IgD-negative memory B cell (primary cell): ENCODE data around the gene TSR3. TPM values are rescaled to one million over a fixed set of nuclear protein-coding genes. Genes with fewer than 3 reads are reported as not detected.

ENCODE experiments used
- H3K27ac Mint-ChIP-seq, 3 donors: one replicate each; pipeline ENCODE4 v1.8.0; 2020 to 2022; ENCODE audit warnings: mild to moderate bottlenecking in 3 of 3, mixed read lengths in 3 of 3, moderate library complexity in 1 of 3
- H3K27me3 Mint-ChIP-seq: one replicate; pipeline ENCODE4 v1.8.0; 2021; ENCODE audit warnings: mixed read lengths
- H3K36me3 Mint-ChIP-seq: one replicate; pipeline ENCODE4 v1.8.0; 2020; ENCODE audit warnings: mild to moderate bottlenecking, mixed read lengths
- H3K4me1 Mint-ChIP-seq, 3 donors: one replicate each; pipeline ENCODE4 v1.8.0; 2020 to 2022; ENCODE audit warnings: mixed read lengths in 3 of 3, mild to moderate bottlenecking in 1 of 3
- H3K4me3 Mint-ChIP-seq, 4 donors: one replicate each; pipeline ENCODE4 v1.8.0; 2020 to 2022; ENCODE audit warnings: mild to moderate bottlenecking in 4 of 4, mixed read lengths in 4 of 4, moderate library complexity in 3 of 4
- H3K9me3 Mint-ChIP-seq, 3 donors: one replicate each; pipeline ENCODE4 v1.8.0; 2020 to 2021; ENCODE audit warnings: mixed read lengths in 3 of 3, mild to moderate bottlenecking in 1 of 3
- polyA plus RNA-seq: library from polyadenylated mRNA; unstranded; fragments of 300-500 nt; fragmentation: Illumina TruSeq; gene quantifications from one replicate; pipeline ENCODE4 v1.2.3, GENCODE V29; 2021

The TSR3 gene
- polyA plus RNA-seq, result 116 TPM

- H3K36me3 Mint-ChIP-seq, result no peaks in the 10 kb centered on the region
- peak within 1 kb of the TSS; percentile 84 to 95 (median 92) for H3K4me3 Mint-ChIP-seq
- H3K4me1 Mint-ChIP-seq, result peaks cover 14 to 23% (median 19%) of the 10 kb centered on the region in 3 donors
- H3K9me3 Mint-ChIP-seq, result no peaks in the 10 kb centered on the region
- H3K27ac Mint-ChIP-seq, result peak within 1 kb of the TSS; percentile 93 to 96 (median 93)
- H3K27me3 Mint-ChIP-seq, result no peaks in the 10 kb centered on the region
These were observed at the start of gene TSR3, which contains the start of gene GNPTG for GRCh38 chr16:1351582-1352362. TSS of gene TSR3 (minus strand) at chr16:1351878. CDS start at chr16:1351804, 74 bp downstream. TSS of gene GNPTG (plus strand) at chr16:1351931. CDS start at chr16:1351966, 35 bp downstream.

GRCh38 chr16:1401061-1401757, 49.5 kb upstream of the TSR3 start:
- H3K36me3 Mint-ChIP-seq, result no peaks in the 10 kb centered on the region
- H3K4me3 Mint-ChIP-seq, result no peak overlapping the region
- H3K27me3 Mint-ChIP-seq, result no peaks in the 10 kb centered on the region
- H3K9me3 Mint-ChIP-seq, result no peaks in the 10 kb centered on the region
- peaks cover 0 to 3% (median 2%) of the 10 kb centered on the region in 3 donors for H3K4me1 Mint-ChIP-seq
- H3K27ac Mint-ChIP-seq, result peak overlapping the region in 1 of 3 donors; percentile 34

GRCh38 chr16:1398826-1399581, 47.3 kb upstream of the TSR3 start:
- no peak overlapping the region for H3K4me3 Mint-ChIP-seq
- H3K36me3 Mint-ChIP-seq, result no peaks in the 10 kb centered on the region
- H3K4me1 Mint-ChIP-seq, result peaks cover 0 to 2% (median 1%) of the 10 kb centered on the region in 3 donors
- peak overlapping the region in 1 of 3 donors; percentile 51 for H3K27ac Mint-ChIP-seq
- H3K9me3 Mint-ChIP-seq, result no peaks in the 10 kb centered on the region
- H3K27me3 Mint-ChIP-seq, result no peaks in the 10 kb centered on the region

GRCh38 chr16:1398351-1398750, 46.7 kb upstream of the TSR3 start:
- H3K27me3 Mint-ChIP-seq, result no peaks in the 10 kb centered on the region
- no peaks in the 10 kb centered on the region for H3K9me3 Mint-ChIP-seq
- no peaks in the 10 kb centered on the region for H3K36me3 Mint-ChIP-seq
- peaks cover 0 to 2% (median under 1%) of the 10 kb centered on the region in 3 donors for H3K4me1 Mint-ChIP-seq
- H3K27ac Mint-ChIP-seq, result no peak overlapping the region
- no peak overlapping the region for H3K4me3 Mint-ChIP-seq

- Mint-ChIP-seq H3K27ac (no peak overlapping the region), H3K4me1 (peaks cover 0 to 2% (median 0%) of the 10 kb centered on the region in 3 donors), H3K27me3 (no peaks in the 10 kb centered on the region), H3K36me3 (no peaks in the 10 kb centered on the region), H3K4me3 (no peak overlapping the region), H3K9me3 (no peaks in the 10 kb centered on the region)
These were observed 46.1 kb upstream of the TSR3 start for GRCh38 chr16:1397779-1398178.

GRCh38 chr16:1395444-1396031, 43.9 kb upstream of the TSR3 start:
- Mint-ChIP-seq H3K4me1 (no peaks in the 10 kb centered on the region), H3K9me3 (no peaks in the 10 kb centered on the region), H3K27ac (no peak overlapping the region), H3K36me3 (no peaks in the 10 kb centered on the region), H3K27me3 (no peaks in the 10 kb centered on the region), H3K4me3 (no peak overlapping the region)

GRCh38 chr16:1394367-1394951, 42.8 kb upstream of the TSR3 start:
- Mint-ChIP-seq H3K27ac (peak overlapping the region in 1 of 3 donors; percentile 2), H3K4me3 (no peak overlapping the region), H3K36me3 (no peaks in the 10 kb centered on the region), H3K9me3 (no peaks in the 10 kb centered on the region), H3K4me1 (no peaks in the 10 kb centered on the region), H3K27me3 (no peaks in the 10 kb centered on the region)

- Mint-ChIP-seq H3K27ac (peak overlapping the region in 1 of 3 donors; percentile 2), H3K4me1 (no peaks in the 10 kb centered on the region), H3K9me3 (no peaks in the 10 kb centered on the region), H3K4me3 (no peak overlapping the region), H3K36me3 (no peaks in the 10 kb centered on the region), H3K27me3 (no peaks in the 10 kb centered on the region)
These were observed 42.0 kb upstream of the TSR3 start for GRCh38 chr16:1393613-1394176.

GRCh38 chr16:1392826-1393225, 41.1 kb upstream of the TSR3 start:
- H3K4me1 Mint-ChIP-seq, result no peaks in the 10 kb centered on the region
- no peak overlapping the region for H3K4me3 Mint-ChIP-seq
- no peaks in the 10 kb centered on the region for H3K9me3 Mint-ChIP-seq
- no peaks in the 10 kb centered on the region for H3K27me3 Mint-ChIP-seq
- no peaks in the 10 kb centered on the region for H3K36me3 Mint-ChIP-seq
- no peak overlapping the region for H3K27ac Mint-ChIP-seq

GRCh38 chr16:1390239-1390779, 38.6 kb upstream of the TSR3 start:
- H3K4me1 Mint-ChIP-seq, result no peaks in the 10 kb centered on the region
- H3K9me3 Mint-ChIP-seq, result no peaks in the 10 kb centered on the region
- no peak overlapping the region for H3K4me3 Mint-ChIP-seq
- H3K27me3 Mint-ChIP-seq, result no peaks in the 10 kb centered on the region
- H3K36me3 Mint-ChIP-seq, result no peaks in the 10 kb centered on the region
- H3K27ac Mint-ChIP-seq, result peak overlapping the region in 1 of 3 donors; percentile 82

- Mint-ChIP-seq H3K4me3 (no peak overlapping the region), H3K9me3 (no peaks in the 10 kb centered on the region), H3K4me1 (no peaks in the 10 kb centered on the region), H3K36me3 (no peaks in the 10 kb centered on the region), H3K27me3 (no peaks in the 10 kb centered on the region), H3K27ac (peak overlapping the region in 1 of 3 donors; percentile 82)
These were observed 38.1 kb upstream of the TSR3 start for GRCh38 chr16:1389762-1390161.

- Mint-ChIP-seq H3K27ac (no peak overlapping the region), H3K4me3 (no peak overlapping the region)
These were observed 35.7 kb upstream of the TSR3 start for GRCh38 chr16:1387331-1387730.

GRCh38 chr16:1385232-1385631, 33.6 kb upstream of the TSR3 start:
- H3K27me3 Mint-ChIP-seq, result no peaks in the 10 kb centered on the region
- H3K9me3 Mint-ChIP-seq, result no peaks in the 10 kb centered on the region
- H3K27ac Mint-ChIP-seq, result no peak overlapping the region
- H3K4me3 Mint-ChIP-seq, result no peak overlapping the region
- peaks cover 4% of the 10 kb centered on the region for H3K36me3 Mint-ChIP-seq
- H3K4me1 Mint-ChIP-seq, result peaks cover under 1 to 1% (median under 1%) of the 10 kb centered on the region in 3 donors

More at GRCh38 chr16:1387331-1387730, 35.7 kb upstream of the TSR3 start:
- Mint-ChIP-seq H3K36me3 (no peaks in the 10 kb centered on the region), H3K4me1 (no peaks in the 10 kb centered on the region), H3K9me3 (no peaks in the 10 kb centered on the region), H3K27me3 (no peaks in the 10 kb centered on the region)

GRCh38 chr16:1383556-1383955, 31.9 kb upstream of the TSR3 start:
- no peak overlapping the region for H3K4me3 Mint-ChIP-seq

More at GRCh38 chr16:1383556-1383955, 31.9 kb upstream of the TSR3 start:
- peaks cover 4% of the 10 kb centered on the region for H3K36me3 Mint-ChIP-seq
- H3K27ac Mint-ChIP-seq, result no peak overlapping the region
- H3K9me3 Mint-ChIP-seq, result no peaks in the 10 kb centered on the region
- no peaks in the 10 kb centered on the region for H3K27me3 Mint-ChIP-seq
- H3K4me1 Mint-ChIP-seq, result peaks cover 4 to 8% (median 8%) of the 10 kb centered on the region in 3 donors
